Endothelial cell of hepatic sinusoid (primary cell): ENCODE measurements around the gene MOB1A.
"Not testable (repeated sequence)": the region's sequence is repeated elsewhere in the genome, so short reads cannot be mapped to it uniquely, and the experiment has no call there.

Experiments
- in situ Hi-C: cut with HindIII; loops from 2 replicates; pipeline ENCODE4 v1.10.0; 2017; ENCODE audit warnings: low sequenced_read_pairs

MOB1A gene

GRCh38 chr2:74199275-74199701 is 20.6 kb upstream of the MOB1A start:
- in situ Hi-C loops: no loop called here

DNA sequence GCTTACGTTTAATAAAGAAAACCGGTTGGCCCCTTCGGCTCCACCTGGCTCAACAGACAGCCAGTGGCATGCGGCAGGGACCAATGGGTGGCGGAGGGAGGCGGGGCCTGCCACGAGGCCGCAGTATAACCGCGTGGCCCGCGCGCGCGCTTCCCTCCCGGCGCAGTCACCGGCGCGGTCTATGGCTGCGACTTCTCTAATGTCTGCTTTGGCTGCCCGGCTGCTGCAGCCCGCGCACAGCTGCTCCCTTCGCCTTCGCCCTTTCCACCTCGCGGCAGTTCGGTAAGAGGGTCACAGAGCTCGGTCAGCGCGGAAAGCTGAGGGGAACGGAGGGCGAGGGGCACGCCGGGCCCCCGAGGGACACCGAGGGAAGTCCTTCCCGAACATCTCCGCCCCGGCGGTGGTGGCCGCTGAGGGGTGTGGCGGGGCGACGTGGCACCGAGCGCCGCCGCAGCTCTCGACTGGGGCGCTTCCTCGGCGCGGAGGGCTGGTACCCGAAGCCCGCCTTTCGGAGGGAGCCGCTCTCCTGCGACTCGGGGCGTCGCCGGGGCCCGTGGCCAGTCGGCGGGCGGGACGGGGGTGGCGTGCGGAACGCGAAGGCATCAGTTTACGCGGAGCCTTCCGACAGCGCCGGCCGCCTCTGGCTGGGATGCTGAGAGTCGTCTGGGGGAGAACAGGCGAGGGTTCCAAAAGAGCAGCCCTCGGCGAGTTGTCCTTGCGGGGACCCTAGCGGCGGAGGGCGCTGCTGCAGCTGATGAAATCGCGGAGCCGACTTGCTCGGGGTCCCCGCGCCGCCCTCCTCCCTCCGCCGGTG is 20.0 kb upstream of the MOB1A start, which contains the start of gene MTHFD2:
MTHFD2 (plus strand) TSS at position 155 of the 814 bp plus-strand sequence; CDS start at position 182, 27 bp downstream.
- in situ Hi-C loops: no loop called here

GRCh38 chr2:74198023-74198460 is 19.4 kb upstream of the MOB1A start:
- in situ Hi-C loops: no loop called here

DNA sequence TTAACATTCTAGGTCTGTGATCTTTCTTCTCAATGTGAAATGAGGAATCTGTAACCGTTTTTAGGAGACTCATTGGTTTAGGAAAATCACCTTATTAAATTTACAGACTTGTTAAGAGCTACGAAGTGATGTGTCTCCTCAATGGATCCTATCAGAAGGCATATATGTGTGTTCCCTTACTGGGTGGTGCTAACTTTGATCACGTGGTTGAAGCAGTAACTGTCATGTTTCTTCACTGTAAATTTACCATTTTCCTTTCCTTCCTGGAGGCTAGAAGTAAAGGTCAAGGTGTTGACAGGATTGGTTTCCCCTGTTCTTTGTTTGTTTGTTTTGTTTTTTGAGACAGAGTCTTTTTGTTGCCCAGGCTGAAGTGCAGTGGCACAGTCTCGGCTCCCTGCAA is 18.4 kb upstream of the MOB1A start:
- in situ Hi-C loops: no loop called here

DNA sequence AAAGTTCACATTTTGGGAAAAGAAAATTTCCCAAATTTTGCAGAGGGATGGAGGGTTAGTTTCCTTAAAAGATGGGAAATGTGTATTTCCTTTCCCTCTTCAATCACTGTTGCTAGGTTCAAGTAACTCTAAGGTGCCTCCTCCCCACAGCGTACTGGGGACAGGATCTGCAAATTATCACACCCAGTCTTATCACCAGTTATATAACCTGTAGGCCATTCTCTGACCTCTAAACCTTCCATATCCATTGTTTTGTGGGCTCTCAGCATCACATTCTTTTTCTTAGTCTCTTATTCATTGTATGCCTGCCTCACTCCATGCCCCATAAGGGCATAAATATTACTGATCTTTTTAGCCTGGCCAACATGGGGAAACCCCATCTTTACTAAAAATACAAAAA is 16.1 kb upstream of the MOB1A start:
- in situ Hi-C loops: no loop called here

- in situ Hi-C loops: no loop called here
These were observed 13.1 kb upstream of the MOB1A start for GRCh38 chr2:74191596-74192380.

DNA sequence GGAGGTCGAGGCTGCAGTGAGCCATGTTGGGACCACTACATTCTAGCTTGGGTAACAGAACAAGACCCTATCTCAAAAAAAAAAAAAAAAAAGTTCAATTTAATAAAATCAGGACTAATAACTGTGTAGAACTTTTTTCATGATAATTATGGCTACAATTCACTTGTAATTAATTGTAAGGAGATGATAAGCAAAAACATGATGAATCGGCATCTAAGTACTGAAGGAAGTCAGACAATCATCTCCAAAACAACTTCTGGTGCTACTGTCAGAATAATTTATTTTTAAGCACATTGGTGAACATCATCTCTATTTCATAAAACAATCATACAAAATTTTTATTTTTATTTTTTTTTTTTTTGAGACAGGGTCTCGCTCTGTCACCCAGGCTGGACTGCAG is 10.0 kb upstream of the MOB1A start:
- in situ Hi-C loops: no loop called here

DNA sequence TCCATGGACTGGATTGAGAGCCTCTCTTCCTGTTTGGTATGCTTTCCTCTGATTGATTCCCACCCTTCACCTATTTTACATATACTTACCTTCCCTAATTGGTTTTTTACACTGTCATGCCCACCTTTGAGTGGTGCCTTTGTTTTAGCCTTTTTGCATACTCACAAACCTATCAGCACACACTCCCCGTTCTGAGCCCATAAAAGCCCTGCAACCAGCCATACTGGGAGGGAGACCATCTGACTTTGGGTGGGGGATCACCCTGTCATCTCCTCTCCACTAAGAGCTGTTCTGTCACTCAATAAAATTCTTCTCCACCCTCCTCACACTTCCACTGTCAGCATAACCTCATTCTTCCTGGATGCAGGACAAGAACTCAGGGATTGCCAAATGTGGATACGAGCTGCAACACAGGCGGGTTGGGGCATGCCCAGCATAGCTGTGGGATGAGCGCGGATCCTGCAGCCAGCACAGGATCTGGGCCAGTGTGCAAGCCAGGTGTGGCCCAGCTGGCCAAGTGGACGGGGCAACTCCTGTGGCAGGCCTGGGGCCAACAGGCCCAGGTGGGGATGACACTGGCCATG is 9.4 kb upstream of the MOB1A start:
- in situ Hi-C loops: no loop called here

DNA sequence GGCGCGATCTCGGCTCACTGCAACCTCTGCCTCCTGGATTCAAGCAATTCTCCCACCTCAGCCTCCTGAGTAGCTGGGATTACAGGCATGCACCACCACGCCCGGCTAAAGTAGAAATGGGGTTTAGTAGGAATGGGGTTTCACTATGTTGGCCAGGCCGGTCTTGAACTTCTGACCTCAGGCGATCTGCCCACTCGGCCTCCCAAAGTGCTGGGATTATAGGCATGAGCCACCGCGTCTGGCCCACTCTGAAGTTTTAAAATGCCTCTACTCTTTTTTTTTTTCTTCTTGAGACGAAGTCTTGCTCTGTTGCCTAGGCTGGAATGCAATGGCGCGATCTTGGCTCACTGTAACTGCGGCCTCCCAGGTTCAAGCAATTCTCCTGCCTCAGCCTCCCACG is 8.0 kb upstream of the MOB1A start:
- in situ Hi-C loops: not testable (repeated sequence)

- in situ Hi-C loops: no loop called here
These were observed 7.4 kb upstream of the MOB1A start for GRCh38 chr2:74186038-74186437.

- in situ Hi-C loops: no loop called here
These were observed 5.2 kb upstream of the MOB1A start for GRCh38 chr2:74183878-74184277.

DNA sequence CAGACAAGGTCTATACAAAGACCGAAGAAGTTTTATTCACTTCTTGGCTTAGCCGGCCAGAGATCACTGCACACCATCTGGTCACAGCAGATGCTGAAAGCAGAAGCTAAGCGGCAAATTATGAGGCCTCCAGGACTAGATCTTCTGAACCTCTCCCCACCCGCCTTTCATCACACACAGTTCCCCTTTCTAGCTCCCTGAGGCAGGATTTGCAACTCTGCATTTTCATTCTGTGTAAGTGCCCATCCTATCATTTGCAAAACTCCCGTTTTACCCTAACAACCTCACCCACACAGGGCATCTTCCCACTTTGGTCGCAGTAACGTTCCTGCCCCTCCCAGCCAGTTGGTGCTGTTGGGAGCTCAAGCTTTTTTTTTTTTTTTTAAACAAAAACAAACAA is 3.1 kb upstream of the MOB1A start:
- in situ Hi-C loops: no loop called here

DNA sequence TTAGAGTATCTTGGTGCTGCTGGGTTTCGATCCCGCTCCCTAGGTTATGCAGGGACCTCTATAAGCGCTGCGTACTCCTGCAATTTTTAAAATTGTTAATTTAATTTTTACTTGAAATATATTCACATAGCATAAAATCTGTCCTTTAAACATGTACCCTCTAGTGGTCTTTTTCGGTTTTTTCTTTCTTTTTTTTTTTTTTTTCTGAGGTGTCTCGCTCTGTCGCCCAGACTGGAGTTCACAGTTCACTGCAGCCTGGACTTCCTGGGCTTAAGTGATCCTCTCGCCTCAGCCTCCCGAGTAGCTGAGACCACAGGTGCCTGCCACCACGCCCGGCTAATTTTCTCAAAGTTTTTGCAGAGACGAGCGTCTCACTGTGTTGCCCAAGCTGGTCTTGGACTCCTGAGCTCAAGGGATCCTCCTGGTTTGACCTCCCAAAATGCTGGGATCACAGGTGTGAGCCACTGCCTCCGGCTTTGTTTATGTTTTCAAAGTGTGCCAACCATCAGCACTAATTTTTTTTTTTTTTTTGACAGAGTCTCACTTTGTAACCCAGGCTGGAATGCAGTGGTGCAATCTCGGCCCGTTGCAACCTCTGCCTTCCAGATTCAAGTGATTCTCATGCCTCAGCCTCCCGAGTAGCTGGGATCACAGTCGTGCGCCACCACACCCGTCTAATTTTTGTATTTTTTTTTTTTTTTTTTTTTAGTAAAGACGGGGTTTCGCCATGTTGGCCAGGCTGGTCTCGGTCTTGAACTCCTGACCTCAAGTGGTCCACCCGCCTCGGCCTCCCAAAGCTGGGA is 585 bp upstream of the MOB1A start:
- in situ Hi-C loops: no loop called here

GRCh38 chr2:74177696-74178095 is 983 bp downstream of the MOB1A start:
- in situ Hi-C loops: no loop called here

- in situ Hi-C loops: no loop called here
These were observed 3.8 kb downstream of the MOB1A start for GRCh38 chr2:74174909-74175308.

- in situ Hi-C loops: no loop called here
These were observed 9.9 kb downstream of the MOB1A start for GRCh38 chr2:74168739-74169138.

DNA sequence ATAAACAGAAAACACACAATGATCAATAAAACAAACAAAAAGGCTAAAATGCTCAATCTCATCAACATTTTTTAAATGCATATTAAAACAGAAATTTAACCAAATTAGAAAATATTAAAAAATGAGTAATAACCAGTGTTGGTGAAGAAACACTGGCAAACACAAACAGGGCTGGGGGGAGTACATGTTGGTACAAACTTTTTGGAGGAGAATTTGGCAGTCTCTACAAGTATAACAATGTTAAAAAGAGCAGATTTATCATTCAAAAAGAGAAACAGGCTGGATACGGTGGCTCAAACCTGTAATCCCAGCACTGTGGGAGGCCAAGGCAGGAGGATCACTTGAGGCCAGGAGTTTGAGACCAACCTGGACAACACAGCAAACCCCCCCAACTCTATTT is 13.9 kb downstream of the MOB1A start:
- in situ Hi-C loops: no loop called here

GRCh38 chr2:74162951-74163350 is 15.7 kb downstream of the MOB1A start:
- in situ Hi-C loops: no loop called here

DNA sequence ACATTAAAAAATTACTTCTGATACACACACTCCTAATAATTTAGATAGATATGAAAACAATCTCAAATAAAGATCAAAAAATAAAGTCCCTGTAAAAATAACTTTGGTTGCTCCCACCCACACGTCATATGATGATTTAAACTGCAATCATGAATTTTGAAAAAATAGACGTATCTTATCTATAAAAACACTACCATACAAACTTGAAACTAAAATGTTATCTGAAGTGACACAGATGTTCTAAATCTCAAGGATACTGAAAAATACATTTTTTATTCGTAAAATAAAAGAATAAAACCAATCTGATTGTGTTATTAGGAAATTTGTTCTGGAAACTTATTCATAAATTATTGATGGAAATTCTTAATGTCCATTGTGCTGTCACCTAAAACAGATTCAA is 22.8 kb downstream of the MOB1A start:
- in situ Hi-C loops: no loop called here

GRCh38 chr2:74152954-74153353 is 25.7 kb downstream of the MOB1A start:
- in situ Hi-C loops: no loop called here
